Activated naive CD8-positive, alpha-beta T cell treated with anti-CD3 and anti-CD28 coated beads, Interleukin-2, amount 50 U/mL, for 24 hours (primary cell): Measurements from ENCODE around the gene TSACC.
"Not testable (repeated sequence)": the region's sequence is repeated elsewhere in the genome, so short reads cannot be mapped to it uniquely, and the experiment has no call there.

ENCODE experiments used
- ATAC-seq: fragments of 150-1000 bp; cut with Tn5 transposase; one replicate; pipeline ENCODE4 v1.10.0; 2021
- DNase-seq: peaks from one replicate; pipeline ENCODE4 v3.0.0; 2021
- H3K27ac Mint-ChIP-seq: one replicate; pipeline ENCODE4 v1.8.0; 2021; ENCODE audit warnings: mild to moderate bottlenecking, mixed read lengths
- H3K27me3 Mint-ChIP-seq: one replicate; pipeline ENCODE4 v1.8.0; 2021; ENCODE audit warnings: mixed read lengths
- H3K36me3 Mint-ChIP-seq: one replicate; pipeline ENCODE4 v1.8.0; 2021; ENCODE audit warnings: low read depth, mixed read lengths
- H3K4me1 Mint-ChIP-seq: one replicate; pipeline ENCODE4 v1.8.0; 2021; ENCODE audit warnings: mixed read lengths
- H3K4me3 Mint-ChIP-seq: one replicate; pipeline ENCODE4 v1.8.0; 2021; ENCODE audit warnings: mild to moderate bottlenecking, moderate library complexity, mixed read lengths
- H3K9me3 Mint-ChIP-seq: one replicate; pipeline ENCODE4 v1.8.0; 2021; ENCODE audit warnings: mixed read lengths

TSACC gene

DNA sequence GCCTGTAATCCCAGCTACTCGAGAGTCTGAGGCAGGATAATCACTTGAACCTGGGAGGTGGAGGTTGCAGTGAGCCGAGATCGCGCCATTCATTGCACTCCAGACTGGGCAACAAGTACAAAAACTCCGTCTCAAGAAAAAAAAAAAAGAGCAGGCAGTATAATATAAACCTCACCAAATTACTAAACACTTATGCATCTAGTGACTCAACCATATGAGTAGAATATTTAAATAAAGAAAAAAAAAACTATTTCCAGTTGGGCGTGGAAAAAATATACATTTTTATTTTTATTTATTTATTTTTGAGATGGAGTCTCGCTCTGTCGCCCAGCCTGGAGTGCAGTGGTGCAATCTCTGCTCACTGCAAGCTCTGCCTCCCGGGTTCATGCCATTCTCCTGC, 15.1 kb upstream of the TSACC start:
- H3K27ac Mint-ChIP-seq, DNase-seq, H3K4me3 Mint-ChIP-seq, H3K9me3 Mint-ChIP-seq, H3K27me3 Mint-ChIP-seq, ATAC-seq, H3K4me1 Mint-ChIP-seq: not testable (repeated sequence)
- peaks cover 54% of the 10 kb centered on the region for H3K36me3 Mint-ChIP-seq

- H3K36me3 Mint-ChIP-seq = peaks cover 63% of the 10 kb centered on the region
- ATAC-seq = no peak
- H3K27me3 Mint-ChIP-seq = peaks cover 3% of the 10 kb centered on the region
- H3K9me3 Mint-ChIP-seq = no peaks in the 10 kb centered on the region
- H3K27ac Mint-ChIP-seq = peak overlapping the region; percentile 97
- no peak for DNase-seq
- H3K4me1 Mint-ChIP-seq = peaks cover 46% of the 10 kb centered on the region
- peak overlapping the region; percentile 100 for H3K4me3 Mint-ChIP-seq
These were observed 2.1 kb upstream of the TSACC start for GRCh38 chr1:156336242-156336641.

GRCh38 chr1:156337052-156337887, 1.1 kb upstream of the TSACC start:
- peaks cover 54% of the 10 kb centered on the region for H3K36me3 Mint-ChIP-seq
- H3K27me3 Mint-ChIP-seq = peaks cover 4% of the 10 kb centered on the region
- H3K4me3 Mint-ChIP-seq = peak overlapping the region; percentile 100
- ATAC-seq (no peak), DNase-seq (peak; percentile 23)
- H3K4me1 Mint-ChIP-seq = peaks cover 46% of the 10 kb centered on the region
- peak overlapping the region; percentile 97 for H3K27ac Mint-ChIP-seq
- H3K9me3 Mint-ChIP-seq = no peaks in the 10 kb centered on the region

DNA sequence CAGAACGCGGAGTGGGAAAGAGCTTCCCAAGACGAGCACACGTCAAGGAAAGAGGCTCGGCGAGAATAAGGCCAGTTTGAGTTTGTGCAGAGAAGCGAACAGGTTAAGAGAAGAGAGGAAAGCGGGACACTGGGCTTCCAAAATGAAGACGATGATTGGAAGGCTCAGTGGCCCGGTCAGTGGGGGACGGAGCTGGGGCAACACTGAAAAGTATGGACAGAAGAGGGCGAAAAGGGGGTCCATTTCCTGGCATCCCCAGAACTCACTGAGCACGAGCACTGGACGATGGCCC, 492 bp upstream of the TSACC start:
- Mint-ChIP-seq H3K9me3 (no peaks in the 10 kb centered on the region), H3K27ac (peak overlapping the region; percentile 97), H3K36me3 (peaks cover 48% of the 10 kb centered on the region), H3K4me1 (peaks cover 46% of the 10 kb centered on the region), H3K27me3 (peaks cover 5% of the 10 kb centered on the region), H3K4me3 (peak overlapping the region; percentile 100)
- ATAC-seq (no peak), DNase-seq (peak; percentile 35)

DNA sequence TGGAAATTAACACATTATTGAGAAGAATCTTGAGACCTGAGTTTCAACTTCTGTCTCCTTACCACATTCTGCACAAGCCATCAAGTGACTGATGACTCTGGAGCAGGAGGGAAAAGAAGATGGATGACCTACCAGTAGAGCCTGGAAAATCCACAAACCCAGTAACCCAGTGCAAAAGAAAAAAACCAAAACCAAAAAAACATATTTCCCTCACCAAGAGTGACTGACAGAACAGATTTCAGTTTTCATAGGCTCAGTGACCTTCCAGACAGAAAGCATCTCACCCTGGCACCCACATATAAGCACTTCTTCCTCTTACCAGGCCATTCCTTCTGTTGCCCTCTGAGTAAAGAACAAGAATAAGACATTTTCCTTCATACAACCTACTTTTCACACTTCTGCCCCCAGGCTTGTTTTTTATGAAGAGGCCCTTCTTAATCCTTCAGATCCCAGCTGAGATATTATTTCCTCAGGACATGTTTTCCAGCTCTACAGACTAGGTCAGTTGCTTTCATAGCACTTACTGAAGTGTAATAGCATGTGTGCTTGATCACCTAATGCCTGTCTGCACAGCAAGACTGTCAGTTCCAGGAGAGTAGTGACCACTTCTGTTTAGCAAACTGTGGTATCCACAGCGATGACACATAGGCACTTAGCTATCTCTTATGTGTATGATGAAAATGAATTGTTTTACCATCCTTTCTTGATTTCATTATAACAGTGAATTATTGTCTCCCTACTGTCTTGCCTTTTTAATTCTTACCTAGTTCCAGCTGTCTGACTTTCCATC, 4.0 kb downstream of the TSACC start:
- no peak overlapping the region for H3K27ac Mint-ChIP-seq
- peaks cover 11% of the 10 kb centered on the region for H3K36me3 Mint-ChIP-seq
- H3K4me1 Mint-ChIP-seq = peaks cover 16% of the 10 kb centered on the region
- H3K27me3 Mint-ChIP-seq = peaks cover 15% of the 10 kb centered on the region
- ATAC-seq = no peak
- H3K4me3 Mint-ChIP-seq = no peak overlapping the region
- no peak for DNase-seq
- no peaks in the 10 kb centered on the region for H3K9me3 Mint-ChIP-seq

GRCh38 chr1:156344409-156344808, 6.1 kb downstream of the TSACC start:
- ATAC-seq (no peak), DNase-seq (no peak)
- Mint-ChIP-seq H3K9me3 (no peaks in the 10 kb centered on the region), H3K4me3 (no peak overlapping the region), H3K36me3 (no peaks in the 10 kb centered on the region), H3K27ac (no peak overlapping the region), H3K27me3 (peaks cover 18% of the 10 kb centered on the region), H3K4me1 (peaks cover 2% of the 10 kb centered on the region)

DNA sequence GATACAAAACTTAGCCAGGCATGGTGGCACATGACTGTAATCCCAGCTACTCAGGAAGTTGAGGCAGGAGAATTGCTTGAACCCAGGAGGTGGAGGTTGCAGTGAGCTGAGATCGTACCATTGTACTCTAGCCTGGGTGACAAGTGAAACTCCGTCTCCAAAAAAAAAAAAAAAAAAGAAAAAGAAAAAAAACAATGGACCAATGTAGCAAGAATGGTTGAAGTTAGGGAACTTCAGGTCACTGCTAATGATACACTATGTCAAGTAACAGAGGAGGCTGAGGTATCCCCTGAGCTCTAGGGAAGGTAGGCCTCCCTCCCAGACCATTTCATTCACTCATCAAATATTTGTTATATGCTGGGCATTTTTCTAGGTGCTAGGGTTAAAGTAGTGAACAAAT, 7.7 kb downstream of the TSACC start:
- not testable (repeated sequence) for H3K27ac Mint-ChIP-seq, H3K4me1 Mint-ChIP-seq, H3K4me3 Mint-ChIP-seq, DNase-seq, ATAC-seq, H3K9me3 Mint-ChIP-seq, H3K36me3 Mint-ChIP-seq
- H3K27me3 Mint-ChIP-seq = peaks cover 18% of the 10 kb centered on the region

DNA sequence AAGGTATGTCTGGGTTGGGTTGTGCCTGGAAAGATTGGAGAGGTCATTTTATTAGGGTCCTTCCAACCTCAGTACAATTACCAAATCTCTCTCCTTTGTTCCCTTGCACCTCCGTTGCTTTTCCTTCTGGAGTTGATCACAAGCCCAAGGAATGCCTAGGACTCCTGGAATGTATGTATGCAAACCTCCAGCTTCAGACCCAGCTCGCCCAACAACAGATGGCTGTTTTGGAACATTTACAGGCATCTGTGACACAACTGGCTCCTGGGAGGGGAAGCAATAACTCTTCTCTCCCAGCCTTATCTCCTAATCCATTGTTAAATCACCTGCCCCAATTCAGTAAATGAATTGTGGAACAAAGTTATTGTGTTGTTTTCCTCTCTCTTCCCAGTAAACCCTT, 8.3 kb downstream of the TSACC start:
- no peak for ATAC-seq
- H3K9me3 Mint-ChIP-seq = no peaks in the 10 kb centered on the region
- no peak overlapping the region for H3K27ac Mint-ChIP-seq
- no peak for DNase-seq
- H3K4me3 Mint-ChIP-seq = no peak overlapping the region
- H3K27me3 Mint-ChIP-seq = peaks cover 20% of the 10 kb centered on the region
- no peaks in the 10 kb centered on the region for H3K4me1 Mint-ChIP-seq
- no peaks in the 10 kb centered on the region for H3K36me3 Mint-ChIP-seq

DNA sequence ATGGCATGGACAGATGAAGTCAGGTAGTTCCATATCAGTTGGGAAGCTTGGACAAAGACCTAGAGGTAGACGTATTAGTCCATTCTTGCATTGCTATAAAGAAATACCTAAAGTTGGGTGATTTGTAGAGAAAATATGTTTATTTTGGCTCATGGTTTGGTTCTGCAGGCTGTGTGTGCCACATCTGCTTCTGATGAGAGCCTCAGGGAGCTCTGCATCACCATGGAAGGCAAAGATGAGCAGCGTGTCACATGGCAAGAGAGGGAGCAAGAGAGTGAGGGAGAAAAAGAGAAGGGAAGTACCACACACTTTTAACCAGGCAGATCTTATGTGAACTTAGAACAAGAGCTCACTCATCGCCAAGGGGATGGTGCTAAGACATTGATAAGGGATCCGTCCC, 9.0 kb downstream of the TSACC start:
- no peak for ATAC-seq
- no peak overlapping the region for H3K27ac Mint-ChIP-seq
- H3K36me3 Mint-ChIP-seq = no peaks in the 10 kb centered on the region
- DNase-seq = no peak
- H3K27me3 Mint-ChIP-seq = peaks cover 18% of the 10 kb centered on the region
- H3K4me3 Mint-ChIP-seq = no peak overlapping the region
- H3K9me3 Mint-ChIP-seq = no peaks in the 10 kb centered on the region
- H3K4me1 Mint-ChIP-seq = no peaks in the 10 kb centered on the region

DNA sequence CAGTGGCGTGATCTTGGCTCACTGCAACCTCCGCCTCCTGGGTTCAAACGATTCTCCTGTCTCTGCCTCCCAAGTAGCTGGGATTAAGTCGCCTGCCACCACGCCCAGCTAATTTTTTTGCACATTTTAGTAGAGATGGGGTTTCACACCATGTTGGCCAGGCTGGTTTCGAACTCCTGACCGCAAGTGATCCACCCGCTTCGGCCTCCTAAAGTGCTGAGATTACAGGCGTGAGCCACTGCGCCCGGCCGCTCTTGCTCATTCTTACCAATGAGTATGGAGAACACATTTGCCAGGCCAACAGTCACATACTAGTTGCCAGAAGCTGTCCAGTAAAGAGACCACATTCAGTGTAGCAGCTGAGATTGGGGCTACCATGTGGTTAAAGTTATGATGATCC, 14.2 kb downstream of the TSACC start:
- DNase-seq, H3K27ac Mint-ChIP-seq, H3K9me3 Mint-ChIP-seq, H3K4me3 Mint-ChIP-seq, ATAC-seq, H3K36me3 Mint-ChIP-seq: not testable (repeated sequence)
- Mint-ChIP-seq H3K4me1 (peaks cover 16% of the 10 kb centered on the region), H3K27me3 (peaks cover 37% of the 10 kb centered on the region)

- no peak overlapping the region for H3K4me3 Mint-ChIP-seq
- no peak overlapping the region for H3K27ac Mint-ChIP-seq
- H3K36me3 Mint-ChIP-seq = no peaks in the 10 kb centered on the region
- DNase-seq (no peak), ATAC-seq (peak; percentile 69)
- peaks cover 16% of the 10 kb centered on the region for H3K4me1 Mint-ChIP-seq
- peaks cover 47% of the 10 kb centered on the region for H3K27me3 Mint-ChIP-seq
- no peaks in the 10 kb centered on the region for H3K9me3 Mint-ChIP-seq
These were observed 18.0 kb downstream of the TSACC start for GRCh38 chr1:156356262-156356874.

- Mint-ChIP-seq H3K27ac (no peak overlapping the region), H3K4me1 (peaks cover 16% of the 10 kb centered on the region), H3K27me3 (peaks cover 45% of the 10 kb centered on the region), H3K4me3 (no peak overlapping the region), H3K9me3 (no peaks in the 10 kb centered on the region), H3K36me3 (no peaks in the 10 kb centered on the region)
- ATAC-seq = peak; percentile 81
- peak; percentile 62 for DNase-seq
These were observed 18.7 kb downstream of the TSACC start for GRCh38 chr1:156356875-156357534.

DNA sequence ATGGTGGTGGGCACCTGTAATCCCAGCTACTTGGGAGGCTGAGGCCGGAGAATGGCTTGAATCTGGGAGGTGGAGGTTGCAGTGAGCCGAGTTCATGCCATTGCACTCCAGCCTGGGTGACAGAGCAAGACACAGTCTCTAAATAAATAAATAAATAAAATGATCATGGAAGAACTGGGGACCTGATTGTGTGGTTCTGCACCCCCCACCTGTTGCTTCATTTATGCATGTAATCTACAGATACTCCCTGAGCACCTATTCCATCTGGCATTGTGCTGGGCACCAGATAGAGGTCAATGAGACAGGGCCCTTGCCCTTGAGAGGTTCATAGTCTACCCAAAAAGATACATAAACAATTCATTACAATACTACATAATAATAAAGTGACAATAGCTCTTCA, 19.7 kb downstream of the TSACC start:
- H3K27ac Mint-ChIP-seq = no peak overlapping the region
- no peaks in the 10 kb centered on the region for H3K9me3 Mint-ChIP-seq
- H3K4me3 Mint-ChIP-seq = no peak overlapping the region
- H3K4me1 Mint-ChIP-seq = peaks cover 16% of the 10 kb centered on the region
- no peak for ATAC-seq
- H3K27me3 Mint-ChIP-seq = peaks cover 45% of the 10 kb centered on the region
- H3K36me3 Mint-ChIP-seq = no peaks in the 10 kb centered on the region
- no peak for DNase-seq

GRCh38 chr1:156358641-156359040, 20.3 kb downstream of the TSACC start:
- H3K9me3 Mint-ChIP-seq = no peaks in the 10 kb centered on the region
- ATAC-seq (no peak), DNase-seq (no peak)
- peaks cover 47% of the 10 kb centered on the region for H3K27me3 Mint-ChIP-seq
- H3K36me3 Mint-ChIP-seq = no peaks in the 10 kb centered on the region
- H3K4me1 Mint-ChIP-seq = peaks cover 16% of the 10 kb centered on the region
- no peak overlapping the region for H3K27ac Mint-ChIP-seq
- H3K4me3 Mint-ChIP-seq = no peak overlapping the region
